ENCODE measurements around the gene S100A12. TPM values are rescaled to one million over a fixed set of nuclear protein-coding genes. Genes with fewer than 3 reads are reported as not detected.

The S100A12 gene
- total RNA-seq, 2 experiments from 2014 or later: not detected

DNA sequence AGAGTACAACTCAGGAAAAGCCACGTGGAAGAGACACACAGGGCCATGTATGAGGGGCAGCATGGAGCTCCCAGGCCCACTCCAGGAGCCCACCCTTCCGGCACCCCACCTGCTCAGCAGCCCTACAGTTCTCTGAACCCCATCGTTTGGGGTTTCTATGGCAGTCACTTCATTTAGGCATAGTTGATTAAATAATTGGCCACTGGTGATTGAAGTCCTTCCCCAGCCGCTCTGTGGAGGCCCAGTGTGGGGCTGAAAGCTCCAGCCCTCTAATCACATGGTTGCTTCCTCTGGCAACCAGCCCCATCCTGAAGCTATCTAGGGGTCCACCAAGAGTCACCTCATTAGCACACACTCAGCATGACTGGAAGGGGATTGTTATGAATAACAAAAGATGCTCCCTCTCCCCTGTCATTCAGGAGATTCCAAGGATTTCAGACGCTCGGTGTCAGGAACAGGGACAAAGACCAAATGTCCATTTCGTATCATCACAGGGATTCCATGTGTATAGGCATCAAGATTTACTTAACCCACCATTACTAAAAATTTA is 28.7 kb upstream of the S100A12 start:
- peaks cover 5% of the 10 kb centered on the region for H3K4me1 Mint-ChIP-seq (ENCODE audit: low read depth)
- H3K4me3 Mint-ChIP-seq: no peak overlapping the region
- no peak for ATAC-seq
- DNase-seq: no peak
- POLR2A ChIA-PET: no interaction called here
- H3K27me3 Mint-ChIP-seq (ENCODE audit: low read depth): peaks cover 9% of the 10 kb centered on the region
- H3K27ac Mint-ChIP-seq: no peak overlapping the region
- H3K36me3 Mint-ChIP-seq (ENCODE audit: low read depth): no peaks in the 10 kb centered on the region
- CTCF ChIA-PET: interaction anchor here (0.9 to 4.2 kb wide), 4 partner anchors 18 to 50 kb away, joined by 3 to 26 read pairs (median 5); partner anchors contain the start of gene S100A9
- H3K9me3 Mint-ChIP-seq (ENCODE audit: insufficient read depth): no peaks in the 10 kb centered on the region

GRCh38 chr1:153403421-153404085 is 28.1 kb upstream of the S100A12 start:
- CTCF ChIA-PET: interaction anchor here (1.5 to 4.2 kb wide), 2 partner anchors 19 to 49 kb away, joined by 4 to 26 read pairs; no protein-coding TSS in a partner anchor
- POLR2A ChIA-PET: no interaction called here
- H3K27ac Mint-ChIP-seq: no peak overlapping the region
- no peak for DNase-seq
- ATAC-seq: no peak
- H3K9me3 Mint-ChIP-seq (ENCODE audit: insufficient read depth): no peaks in the 10 kb centered on the region
- no peak overlapping the region for H3K4me3 Mint-ChIP-seq
- H3K4me1 Mint-ChIP-seq (ENCODE audit: low read depth): peaks cover 5% of the 10 kb centered on the region
- peaks cover 8% of the 10 kb centered on the region for H3K27me3 Mint-ChIP-seq (ENCODE audit: low read depth)
- no peaks in the 10 kb centered on the region for H3K36me3 Mint-ChIP-seq (ENCODE audit: low read depth)

GRCh38 chr1:153402226-153402625 is 26.8 kb upstream of the S100A12 start:
- no peak overlapping the region for H3K27ac Mint-ChIP-seq

GRCh38 chr1:153401461-153401860 is 26.0 kb upstream of the S100A12 start:
- ChIA-PET POLR2A (no interaction called here), CTCF (interaction anchor here (4.2 kb wide), 1 partner anchor 47 kb away, joined by 26 read pairs; no protein-coding TSS in a partner anchor)
- Mint-ChIP-seq H3K27me3 (ENCODE audit: low read depth) (peaks cover 3% of the 10 kb centered on the region), H3K9me3 (ENCODE audit: insufficient read depth) (no peaks in the 10 kb centered on the region), H3K36me3 (ENCODE audit: low read depth) (no peaks in the 10 kb centered on the region), H3K27ac (no peak overlapping the region), H3K4me1 (ENCODE audit: low read depth) (no peaks in the 10 kb centered on the region), H3K4me3 (no peak overlapping the region)
- ATAC-seq (no peak), DNase-seq (no peak)

More at GRCh38 chr1:153402226-153402625, 26.8 kb upstream of the S100A12 start:
- no peaks in the 10 kb centered on the region for H3K9me3 Mint-ChIP-seq (ENCODE audit: insufficient read depth)
- no peak for ATAC-seq
- H3K4me3 Mint-ChIP-seq: no peak overlapping the region
- no peaks in the 10 kb centered on the region for H3K36me3 Mint-ChIP-seq (ENCODE audit: low read depth)
- DNase-seq: no peak
- CTCF ChIA-PET: interaction anchor here (4.2 kb wide), 1 partner anchor 48 kb away, joined by 26 read pairs; no protein-coding TSS in a partner anchor
- POLR2A ChIA-PET: no interaction called here
- peaks cover 3% of the 10 kb centered on the region for H3K27me3 Mint-ChIP-seq (ENCODE audit: low read depth)
- peaks cover 3% of the 10 kb centered on the region for H3K4me1 Mint-ChIP-seq (ENCODE audit: low read depth)

GRCh38 chr1:153400244-153400643 is 24.8 kb upstream of the S100A12 start:
- no peak for ATAC-seq
- POLR2A ChIA-PET: no interaction called here
- no peaks in the 10 kb centered on the region for H3K9me3 Mint-ChIP-seq (ENCODE audit: insufficient read depth)
- CTCF ChIA-PET: interaction anchor here (0.8 to 0.9 kb wide), 2 partner anchors 45 to 48 kb away, joined by 3 to 4 read pairs; no protein-coding TSS in a partner anchor
- H3K27ac Mint-ChIP-seq: no peak overlapping the region
- peaks cover 3% of the 10 kb centered on the region for H3K27me3 Mint-ChIP-seq (ENCODE audit: low read depth)
- DNase-seq: no peak
- no peaks in the 10 kb centered on the region for H3K36me3 Mint-ChIP-seq (ENCODE audit: low read depth)
- no peak overlapping the region for H3K4me3 Mint-ChIP-seq
- no peaks in the 10 kb centered on the region for H3K4me1 Mint-ChIP-seq (ENCODE audit: low read depth)

- Mint-ChIP-seq H3K36me3 (ENCODE audit: low read depth) (no peaks in the 10 kb centered on the region), H3K4me3 (no peak overlapping the region), H3K27ac (no peak overlapping the region), H3K27me3 (ENCODE audit: low read depth) (peaks cover 3% of the 10 kb centered on the region), H3K4me1 (ENCODE audit: low read depth) (no peaks in the 10 kb centered on the region), H3K9me3 (ENCODE audit: insufficient read depth) (no peaks in the 10 kb centered on the region)
- CTCF ChIA-PET: interaction anchor here (0.8 kb wide), 1 partner anchor 47 kb away, joined by 3 read pairs; no protein-coding TSS in a partner anchor
- no peak for ATAC-seq
- POLR2A ChIA-PET: no interaction called here
- DNase-seq: no peak
Measured at GRCh38 chr1:153399401-153400055, 24.1 kb upstream of the S100A12 start.

GRCh38 chr1:153397924-153398651 is 22.7 kb upstream of the S100A12 start:
- no peaks in the 10 kb centered on the region for H3K36me3 Mint-ChIP-seq (ENCODE audit: low read depth)
- POLR2A ChIA-PET: no interaction called here
- CTCF ChIA-PET: no interaction called here
- no peaks in the 10 kb centered on the region for H3K4me1 Mint-ChIP-seq (ENCODE audit: low read depth)
- DNase-seq (no peak), ATAC-seq (no peak)
- H3K27ac Mint-ChIP-seq: no peak overlapping the region
- H3K9me3 Mint-ChIP-seq (ENCODE audit: insufficient read depth): no peaks in the 10 kb centered on the region
- H3K4me3 Mint-ChIP-seq: no peak overlapping the region
- peaks cover under 1% of the 10 kb centered on the region for H3K27me3 Mint-ChIP-seq (ENCODE audit: low read depth)

- no peaks in the 10 kb centered on the region for H3K9me3 Mint-ChIP-seq (ENCODE audit: insufficient read depth)
- no peak overlapping the region for H3K4me3 Mint-ChIP-seq
- ATAC-seq: no peak
- no peaks in the 10 kb centered on the region for H3K4me1 Mint-ChIP-seq (ENCODE audit: low read depth)
- no peaks in the 10 kb centered on the region for H3K36me3 Mint-ChIP-seq (ENCODE audit: low read depth)
- ChIA-PET CTCF (no interaction called here), POLR2A (no interaction called here)
- peaks cover 2% of the 10 kb centered on the region for H3K27me3 Mint-ChIP-seq (ENCODE audit: low read depth)
- no peak for DNase-seq
- no peak overlapping the region for H3K27ac Mint-ChIP-seq
Measured at GRCh38 chr1:153397051-153397923, 21.9 kb upstream of the S100A12 start.

DNA sequence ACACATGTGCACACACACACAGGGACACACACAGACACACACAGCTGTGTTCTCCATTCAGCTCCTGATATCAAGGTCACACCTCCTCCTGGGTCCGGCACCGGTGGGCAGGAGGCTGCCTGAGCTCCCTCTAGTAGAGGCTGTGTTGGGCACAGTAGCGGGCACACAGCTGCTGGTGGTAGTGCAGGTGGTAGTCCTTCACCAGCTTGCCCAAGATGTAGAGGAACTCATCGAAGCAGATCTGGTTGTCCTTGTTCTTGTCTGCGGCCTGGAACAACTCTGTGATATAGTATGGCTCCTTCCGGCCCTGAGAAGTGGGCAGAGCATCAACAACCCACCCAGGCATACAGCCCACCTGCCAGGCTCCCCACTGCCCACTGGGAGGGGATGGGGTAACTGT is 21.0 kb upstream of the S100A12 start:
- ChIA-PET POLR2A (no interaction called here), CTCF (no interaction called here)
- DNase-seq (no peak), ATAC-seq (no peak)
- no peak overlapping the region for H3K4me3 Mint-ChIP-seq
- no peaks in the 10 kb centered on the region for H3K4me1 Mint-ChIP-seq (ENCODE audit: low read depth)
- no peak overlapping the region for H3K27ac Mint-ChIP-seq
- peaks cover 3% of the 10 kb centered on the region for H3K27me3 Mint-ChIP-seq (ENCODE audit: low read depth)
- H3K9me3 Mint-ChIP-seq (ENCODE audit: insufficient read depth): no peaks in the 10 kb centered on the region
- no peaks in the 10 kb centered on the region for H3K36me3 Mint-ChIP-seq (ENCODE audit: low read depth)

DNA sequence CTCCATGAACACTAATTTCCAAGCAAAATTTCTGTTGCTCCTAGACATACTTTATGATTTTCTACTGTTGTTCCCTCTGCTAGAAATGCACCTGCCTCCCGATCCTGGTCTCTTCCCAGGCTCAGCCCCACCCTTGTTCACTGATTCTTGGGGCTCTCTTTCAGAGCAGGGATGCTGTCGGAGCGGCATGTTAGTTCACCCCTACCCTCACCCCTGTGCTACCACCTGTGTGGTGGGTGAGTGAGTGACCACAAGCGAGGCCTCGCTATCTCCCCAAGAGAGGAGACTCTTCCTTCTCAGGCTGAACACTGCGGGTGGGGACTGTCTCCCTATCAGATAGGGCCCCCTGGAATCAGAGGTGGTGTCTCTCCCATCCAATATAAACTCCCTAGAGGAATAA is 20.4 kb upstream of the S100A12 start:
- Mint-ChIP-seq H3K27ac (no peak overlapping the region), H3K9me3 (ENCODE audit: insufficient read depth) (no peaks in the 10 kb centered on the region), H3K4me3 (no peak overlapping the region), H3K4me1 (ENCODE audit: low read depth) (no peaks in the 10 kb centered on the region), H3K36me3 (ENCODE audit: low read depth) (no peaks in the 10 kb centered on the region), H3K27me3 (ENCODE audit: low read depth) (peaks cover 5% of the 10 kb centered on the region)
- ChIA-PET CTCF (interaction anchor here (0.7 kb wide), 1 partner anchor 44 kb away, joined by 3 read pairs; no protein-coding TSS in a partner anchor), POLR2A (no interaction called here)
- DNase-seq (no peak), ATAC-seq (no peak)

DNA sequence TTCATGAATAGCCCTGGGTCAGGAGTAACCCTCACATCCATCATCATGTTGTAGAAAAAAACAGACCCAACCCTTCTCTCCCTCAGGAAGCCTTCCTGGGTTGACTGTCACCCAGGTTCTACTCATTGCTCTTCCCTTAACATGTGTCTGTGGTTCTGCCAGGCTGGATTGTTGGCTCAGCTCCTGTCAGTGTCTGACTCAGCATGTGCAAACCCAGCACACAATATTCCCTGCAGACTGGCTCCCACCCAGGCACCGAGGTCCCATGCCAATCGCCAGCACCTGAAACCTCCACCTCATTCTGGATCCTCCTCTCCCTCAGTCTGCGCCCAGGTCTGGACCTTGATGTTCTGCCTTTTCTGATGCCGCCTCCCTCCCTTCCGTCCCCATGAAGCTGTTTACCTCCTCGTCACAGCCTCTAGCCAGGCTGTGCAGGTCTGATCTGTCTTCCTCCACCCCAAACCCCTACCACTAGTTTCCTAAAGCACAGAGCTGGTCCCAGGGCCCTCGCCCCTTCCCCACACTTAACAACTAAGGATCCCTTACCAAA is 19.8 kb upstream of the S100A12 start:
- CTCF ChIA-PET: interaction anchor here (0.7 kb wide), 1 partner anchor 43 kb away, joined by 3 read pairs; no protein-coding TSS in a partner anchor

More for the DNA sequence above, 19.8 kb upstream of the S100A12 start:
- POLR2A ChIA-PET: no interaction called here
- H3K27ac Mint-ChIP-seq: no peak overlapping the region
- DNase-seq (no peak), ATAC-seq (no peak)
- H3K4me3 Mint-ChIP-seq: no peak overlapping the region
- no peaks in the 10 kb centered on the region for H3K36me3 Mint-ChIP-seq (ENCODE audit: low read depth)
- H3K9me3 Mint-ChIP-seq (ENCODE audit: insufficient read depth): no peaks in the 10 kb centered on the region
- peaks cover 5% of the 10 kb centered on the region for H3K27me3 Mint-ChIP-seq (ENCODE audit: low read depth)
- H3K4me1 Mint-ChIP-seq (ENCODE audit: low read depth): no peaks in the 10 kb centered on the region

All from activated CD8-positive, alpha-beta T cell treated with anti-CD3 and anti-CD28 coated beads, Interleukin-2, amount 10 ng/mL, durations not matched to agents 7 days and 5 days (primary cell).